HG03571 (cell line): ENCODE measurements around the gene RAD51B.

Experiments used
- ATAC-seq: cut with Tn5 transposase; IDR thresholded peaks from one replicate; pipeline ENCODE4 v1.9.1; 2021; ENCODE audit not compliant: unreplicated experiment

RAD51B gene

GRCh38 chr14:68766299-68767247 lies 947.0 kb downstream of the RAD51B start:
- ATAC-seq: no peak

GRCh38 chr14:68767248-68767645 lies 947.7 kb downstream of the RAD51B start:
- no peak for ATAC-seq

- ATAC-seq: no peak
Observed at GRCh38 chr14:68768316-68768715, 948.7 kb downstream of the RAD51B start.

GRCh38 chr14:68770051-68770450 lies 950.5 kb downstream of the RAD51B start:
- ATAC-seq: no peak

- no peak for ATAC-seq
Observed at GRCh38 chr14:68770553-68771286, 951.1 kb downstream of the RAD51B start.

GRCh38 chr14:68771631-68772030 lies 952.1 kb downstream of the RAD51B start:
- no peak for ATAC-seq

GRCh38 chr14:68772761-68773381 lies 953.3 kb downstream of the RAD51B start:
- ATAC-seq: no peak

GRCh38 chr14:68774771-68775613 lies 955.4 kb downstream of the RAD51B start:
- no peak for ATAC-seq

GRCh38 chr14:68775614-68776126 lies 956.1 kb downstream of the RAD51B start:
- ATAC-seq: no peak

GRCh38 chr14:68777644-68778043 lies 958.1 kb downstream of the RAD51B start:
- no peak for ATAC-seq
